NT2/D1 (cell line): Measurements from ENCODE around the gene KRT82.

ENCODE experiments used
- SUZ12 ChIP-seq: IDR thresholded peaks from 2 replicates; pipeline ENCODE4 v1.6.1; 2011; ENCODE audit not compliant: insufficient read length, insufficient read depth; ENCODE audit errors: extremely low read depth
- ZNF274 ChIP-seq: IDR thresholded peaks from 2 replicates; pipeline ENCODE4 v1.6.1; 2011; ENCODE audit warnings: mild to moderate bottlenecking, low read depth, low read length

- TF ChIP-seq ZNF274 (no peak), SUZ12 (no peak)
Measured at GRCh38 chr12:52367876-52368275, 38.3 kb downstream of the KRT82 start.
